Measurements from ENCODE around the gene SATB2. TPM values are rescaled to one million over a fixed set of nuclear protein-coding genes. Genes with fewer than 3 reads are reported as not detected.
A peak's percentile ranks its signal among the peaks of the same experiment; 100 is the strongest.

The SATB2 gene
- total RNA-seq, 2 donors from 2014 or later: 0.21 TPM; not detected in 1

GRCh38 chr2:199459286-199460100 lies 1.8 kb upstream of the SATB2 start:
- ATAC-seq (peak; percentile 15 to 22), DNase-seq (ENCODE audit: low spot score in 2 of 2) (peak in 1 of 2 donors; percentile 63)
- Mint-ChIP-seq H3K36me3 (peaks cover 0 to 6% of the 10 kb centered on the region in 2 donors), H3K9me3 (peaks cover 0 to 3% of the 10 kb centered on the region in 2 donors), H3K27ac (peak overlapping the region in 1 of 2 donors; percentile 88)

GRCh38 chr2:199458806-199459285 lies 1.1 kb upstream of the SATB2 start:
- Mint-ChIP-seq H3K27ac (no peak overlapping the region), H3K9me3 (peaks cover 0 to 3% of the 10 kb centered on the region in 2 donors), H3K36me3 (peaks cover 0 to 6% of the 10 kb centered on the region in 2 donors)
- ATAC-seq (peak; percentile 17 to 40), DNase-seq (ENCODE audit: low spot score in 2 of 2) (peak in 1 of 2 donors; percentile 37)

- Mint-ChIP-seq H3K9me3 (peaks cover 0 to 3% of the 10 kb centered on the region in 2 donors), H3K36me3 (peaks cover 0 to 6% of the 10 kb centered on the region in 2 donors), H3K27ac (no peak overlapping the region)
- peak in 1 of 2 donors; percentile 43 for DNase-seq (ENCODE audit: low spot score in 2 of 2)
- peak; percentile 16 to 55 for ATAC-seq
Observed at GRCh38 chr2:199458009-199458805, 468 bp upstream of the SATB2 start.

- DNase-seq (ENCODE audit: low spot score in 2 of 2): no peak
- Mint-ChIP-seq H3K27ac (no peak overlapping the region), H3K9me3 (peaks cover 0 to under 1% of the 10 kb centered on the region in 2 donors), H3K36me3 (peaks cover 0 to 6% of the 10 kb centered on the region in 2 donors)
- no peak for ATAC-seq
Observed at GRCh38 chr2:199456383-199457146, 1.2 kb downstream of the SATB2 start.

- Mint-ChIP-seq H3K9me3 (no peaks in the 10 kb centered on the region), H3K36me3 (peaks cover 0 to 6% of the 10 kb centered on the region in 2 donors), H3K27ac (no peak overlapping the region)
- ATAC-seq: peak in 1 of 2 donors; percentile 58
- DNase-seq (ENCODE audit: low spot score in 2 of 2): peak in 1 of 2 donors; percentile 6
Observed at GRCh38 chr2:199455545-199456382, 2.0 kb downstream of the SATB2 start.

- ATAC-seq (no peak), DNase-seq (ENCODE audit: low spot score in 2 of 2) (no peak)
- Mint-ChIP-seq H3K9me3 (no peaks in the 10 kb centered on the region), H3K27ac (no peak overlapping the region), H3K36me3 (peaks cover 0 to 6% of the 10 kb centered on the region in 2 donors)
Observed at GRCh38 chr2:199455210-199455544, 2.6 kb downstream of the SATB2 start.

GRCh38 chr2:199452991-199453379 lies 4.8 kb downstream of the SATB2 start:
- H3K36me3 Mint-ChIP-seq: no peaks in the 10 kb centered on the region
- no peak overlapping the region for H3K27ac Mint-ChIP-seq
- no peaks in the 10 kb centered on the region for H3K9me3 Mint-ChIP-seq
- DNase-seq (ENCODE audit: low spot score in 2 of 2) (no peak), ATAC-seq (no peak)

GRCh38 chr2:199452260-199452990 lies 5.3 kb downstream of the SATB2 start:
- Mint-ChIP-seq H3K9me3 (no peaks in the 10 kb centered on the region), H3K27ac (no peak overlapping the region), H3K36me3 (no peaks in the 10 kb centered on the region)
- no peak for DNase-seq (ENCODE audit: low spot score in 2 of 2)
- ATAC-seq: no peak

- Mint-ChIP-seq H3K9me3 (no peaks in the 10 kb centered on the region), H3K36me3 (no peaks in the 10 kb centered on the region), H3K27ac (no peak overlapping the region)
- ATAC-seq: no peak
- no peak for DNase-seq (ENCODE audit: low spot score in 2 of 2)
Observed at GRCh38 chr2:199449956-199450355, 7.8 kb downstream of the SATB2 start.

- no peaks in the 10 kb centered on the region for H3K9me3 Mint-ChIP-seq
- no peak overlapping the region for H3K27ac Mint-ChIP-seq
- H3K36me3 Mint-ChIP-seq: no peaks in the 10 kb centered on the region
- no peak for DNase-seq (ENCODE audit: low spot score in 2 of 2)
- no peak for ATAC-seq
Observed at GRCh38 chr2:199449455-199449854, 8.3 kb downstream of the SATB2 start.

GRCh38 chr2:199446996-199447576 lies 10.7 kb downstream of the SATB2 start:
- no peaks in the 10 kb centered on the region for H3K36me3 Mint-ChIP-seq

GRCh38 chr2:199444749-199445148 lies 13.0 kb downstream of the SATB2 start:
- DNase-seq (ENCODE audit: low spot score in 2 of 2) (no peak), ATAC-seq (no peak)
- no peaks in the 10 kb centered on the region for H3K9me3 Mint-ChIP-seq
- H3K36me3 Mint-ChIP-seq: no peaks in the 10 kb centered on the region
- H3K27ac Mint-ChIP-seq: no peak overlapping the region

More at GRCh38 chr2:199446996-199447576, 10.7 kb downstream of the SATB2 start:
- DNase-seq (ENCODE audit: low spot score in 2 of 2) (no peak), ATAC-seq (no peak)
- Mint-ChIP-seq H3K9me3 (no peaks in the 10 kb centered on the region), H3K27ac (no peak overlapping the region)

- ATAC-seq: no peak
- DNase-seq (ENCODE audit: low spot score in 2 of 2): no peak
- Mint-ChIP-seq H3K9me3 (no peaks in the 10 kb centered on the region), H3K27ac (no peak overlapping the region), H3K36me3 (no peaks in the 10 kb centered on the region)
Observed at GRCh38 chr2:199443589-199444130, 14.1 kb downstream of the SATB2 start.

GRCh38 chr2:199442173-199442572 lies 15.6 kb downstream of the SATB2 start:
- H3K36me3 Mint-ChIP-seq: no peaks in the 10 kb centered on the region
- H3K9me3 Mint-ChIP-seq: no peaks in the 10 kb centered on the region
- DNase-seq (ENCODE audit: low spot score in 2 of 2) (no peak), ATAC-seq (no peak)
- no peak overlapping the region for H3K27ac Mint-ChIP-seq

- no peak overlapping the region for H3K27ac Mint-ChIP-seq
- DNase-seq (ENCODE audit: low spot score in 2 of 2) (no peak), ATAC-seq (no peak)
- no peaks in the 10 kb centered on the region for H3K9me3 Mint-ChIP-seq
- H3K36me3 Mint-ChIP-seq: no peaks in the 10 kb centered on the region
Observed at GRCh38 chr2:199441759-199442158, 16.0 kb downstream of the SATB2 start.
